ENCODE results near the gene ADGRB3.

The ADGRB3 gene

DNA sequence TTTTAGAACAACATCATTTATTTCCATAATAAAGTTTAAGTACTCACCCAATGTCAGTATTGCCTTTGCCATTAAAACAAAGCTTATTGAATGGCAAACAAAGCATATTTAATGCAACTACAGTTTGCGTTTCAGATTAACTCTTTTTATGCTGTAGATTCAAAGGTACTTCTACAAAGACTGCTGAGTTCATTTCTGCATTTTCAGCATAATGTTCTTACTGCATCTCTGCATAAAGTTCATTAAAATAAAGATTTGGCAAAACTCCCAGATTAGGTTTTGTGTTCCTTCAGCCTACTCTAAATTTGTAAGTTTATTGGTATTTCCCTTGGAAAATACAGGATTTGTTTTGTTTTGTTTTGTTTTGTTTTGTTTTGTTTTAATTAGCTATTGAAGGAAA lies 359.4 kb downstream of the ADGRB3 start:
- TF ChIP-seq GATA3 (IDR thresholded peaks at IDR 0.05; ENCODE audit: low read depth, low read length) (no peak), GATA2 (IDR thresholded peaks at IDR 0.05; ENCODE audit: low read depth, low read length) (no peak)

DNA sequence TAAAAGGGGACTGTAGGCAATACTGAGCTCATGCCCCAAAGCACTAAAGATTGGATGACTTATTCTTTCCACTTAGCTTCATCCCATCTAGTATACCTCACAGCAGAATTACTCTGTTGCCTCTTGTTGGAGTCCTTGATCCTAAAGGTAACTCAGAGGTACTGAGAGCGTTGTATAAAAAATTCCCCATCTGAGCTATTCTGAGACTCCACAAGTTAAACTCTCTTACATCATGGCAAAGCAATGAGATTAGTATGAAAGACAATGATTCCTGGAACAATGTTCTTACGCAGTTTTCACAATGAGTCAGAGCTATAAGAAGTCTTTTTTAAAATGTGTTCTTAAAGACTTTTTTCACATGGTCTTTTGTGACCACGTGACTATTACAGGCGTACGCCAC lies 370.1 kb downstream of the ADGRB3 start:
- no peak for TF ChIP-seq GATA3 (IDR thresholded peaks at IDR 0.05; ENCODE audit: low read depth, low read length)
- TF ChIP-seq GATA2 (IDR thresholded peaks at IDR 0.05; ENCODE audit: low read depth, low read length): no peak

DNA sequence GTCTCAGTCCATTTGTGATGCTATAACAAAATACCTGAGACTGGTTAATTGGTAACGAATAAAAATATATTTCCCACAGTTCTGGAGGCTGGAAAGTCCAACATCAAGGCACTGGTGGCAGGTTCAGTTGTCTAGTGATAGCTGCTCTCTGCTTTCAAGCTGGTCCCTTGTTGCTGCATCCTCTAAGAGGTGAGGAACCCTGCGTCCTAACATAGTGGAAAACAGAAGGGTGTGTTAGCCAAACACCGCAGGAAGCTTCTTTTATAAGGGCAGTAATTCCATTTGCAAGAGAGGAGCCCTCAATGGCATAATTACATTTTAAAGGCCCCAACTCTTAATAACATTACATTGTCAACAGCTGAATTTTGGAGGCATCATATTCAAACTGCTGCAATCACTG lies 372.7 kb downstream of the ADGRB3 start:
- TF ChIP-seq GATA3 (IDR thresholded peaks at IDR 0.05; ENCODE audit: low read depth, low read length) (no peak), GATA2 (IDR thresholded peaks at IDR 0.05; ENCODE audit: low read depth, low read length) (no peak)

DNA sequence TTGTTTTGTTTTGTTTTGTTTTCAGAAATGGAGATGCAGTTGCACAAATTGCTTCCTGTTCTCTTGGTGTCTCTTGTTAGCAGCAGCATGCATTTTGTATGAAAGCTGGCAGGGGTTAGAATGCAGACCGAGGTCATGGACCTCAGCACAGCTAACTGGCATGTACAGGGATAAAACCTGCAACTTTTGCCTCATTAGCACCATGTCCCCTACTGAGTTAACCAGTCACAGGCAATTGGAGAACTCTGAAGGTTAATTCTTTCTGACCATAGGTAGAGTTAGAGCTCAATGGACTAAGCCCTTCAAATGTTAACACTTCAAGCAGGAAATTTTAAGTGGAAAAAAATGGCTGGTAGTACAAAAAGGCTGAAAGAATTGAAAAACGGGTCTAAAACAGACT lies 377.1 kb downstream of the ADGRB3 start:
- TF ChIP-seq GATA2 (IDR thresholded peaks at IDR 0.05; ENCODE audit: low read depth, low read length): no peak
- TF ChIP-seq GATA3 (IDR thresholded peaks at IDR 0.05; ENCODE audit: low read depth, low read length): no peak

DNA sequence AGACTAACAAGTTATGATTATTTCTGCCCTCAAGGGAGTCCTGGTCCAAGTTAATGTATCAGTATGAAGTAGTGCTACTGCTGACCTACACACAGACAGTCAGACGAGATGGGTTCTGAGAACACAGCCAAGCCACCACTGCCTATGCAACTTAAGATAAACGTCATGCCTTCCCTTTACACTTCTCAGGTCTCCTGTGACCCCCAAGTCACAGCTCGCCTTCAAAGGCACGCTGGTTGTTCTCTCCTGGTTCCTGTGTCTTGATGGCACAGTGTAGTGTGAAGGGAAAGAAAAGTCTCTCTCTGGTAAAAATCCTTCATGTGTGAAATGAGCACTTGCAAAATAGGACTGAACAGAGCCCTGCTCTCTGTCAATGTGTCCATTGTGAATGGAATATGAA lies 377.8 kb downstream of the ADGRB3 start:
- TF ChIP-seq GATA2 (IDR thresholded peaks at IDR 0.05; ENCODE audit: low read depth, low read length) (no peak), GATA3 (IDR thresholded peaks at IDR 0.05; ENCODE audit: low read depth, low read length) (no peak)

DNA sequence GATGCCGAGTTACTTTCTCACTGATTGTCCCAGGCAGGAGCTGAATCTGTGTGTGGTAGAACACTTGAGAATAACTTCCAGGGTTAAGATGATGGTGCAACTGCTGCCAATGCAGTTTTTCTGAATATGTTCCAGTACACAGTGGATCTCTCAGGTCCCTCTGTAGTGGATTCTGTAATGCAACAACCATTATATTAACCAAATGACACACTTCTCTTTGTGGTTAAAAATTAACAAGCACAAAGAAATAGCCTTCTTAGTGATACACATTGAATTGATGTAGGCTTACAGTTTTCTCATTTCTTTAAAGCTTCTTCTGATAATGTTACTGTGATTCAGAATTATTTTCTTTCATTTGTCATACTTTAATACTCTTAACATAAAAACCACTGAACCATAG lies 383.8 kb downstream of the ADGRB3 start:
- TF ChIP-seq GATA2 (IDR thresholded peaks at IDR 0.05; ENCODE audit: low read depth, low read length): no peak
- no peak for TF ChIP-seq GATA3 (IDR thresholded peaks at IDR 0.05; ENCODE audit: low read depth, low read length)

DNA sequence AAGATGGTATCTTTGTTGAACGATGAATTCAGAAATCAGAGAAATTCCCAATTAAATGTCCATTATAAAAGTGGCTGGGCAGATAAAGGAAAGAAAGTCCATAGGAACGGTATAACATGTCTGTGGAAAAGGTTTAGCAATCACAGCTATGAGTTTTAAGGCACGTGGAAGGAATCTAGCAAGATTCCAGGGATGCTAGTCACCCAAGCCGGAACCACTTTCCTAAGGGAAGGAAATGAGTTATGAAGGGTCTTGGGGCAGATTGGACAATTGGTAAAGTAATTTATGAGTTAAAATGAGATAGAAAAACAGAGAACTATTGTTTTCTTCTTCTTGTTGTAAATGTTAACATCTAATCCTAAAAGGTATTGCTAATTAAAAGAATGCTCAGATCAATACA lies 384.8 kb downstream of the ADGRB3 start:
- TF ChIP-seq GATA3 (IDR thresholded peaks at IDR 0.05; ENCODE audit: low read depth, low read length): no peak
- TF ChIP-seq GATA2 (IDR thresholded peaks at IDR 0.05; ENCODE audit: low read depth, low read length): no peak

DNA sequence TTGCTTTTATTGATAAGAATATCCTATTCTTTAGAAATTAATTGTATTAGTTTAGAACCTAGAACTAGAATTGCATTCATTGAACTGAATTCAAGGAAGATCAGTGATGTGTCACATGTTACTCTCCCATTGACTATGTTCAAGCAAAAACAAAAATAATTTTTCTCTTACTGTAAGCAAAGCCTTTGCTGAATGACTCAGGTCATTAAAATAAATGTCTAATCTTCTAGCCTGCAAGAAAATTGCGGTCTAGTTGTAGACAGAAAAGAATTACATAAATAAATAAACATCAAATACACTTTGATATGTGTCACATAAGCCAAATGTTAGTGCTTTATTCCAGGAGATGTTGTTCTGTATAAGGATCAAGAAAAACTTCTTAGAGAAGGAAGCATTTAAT lies 387.9 kb downstream of the ADGRB3 start:
- TF ChIP-seq GATA3 (IDR thresholded peaks at IDR 0.05; ENCODE audit: low read depth, low read length): no peak

DNA sequence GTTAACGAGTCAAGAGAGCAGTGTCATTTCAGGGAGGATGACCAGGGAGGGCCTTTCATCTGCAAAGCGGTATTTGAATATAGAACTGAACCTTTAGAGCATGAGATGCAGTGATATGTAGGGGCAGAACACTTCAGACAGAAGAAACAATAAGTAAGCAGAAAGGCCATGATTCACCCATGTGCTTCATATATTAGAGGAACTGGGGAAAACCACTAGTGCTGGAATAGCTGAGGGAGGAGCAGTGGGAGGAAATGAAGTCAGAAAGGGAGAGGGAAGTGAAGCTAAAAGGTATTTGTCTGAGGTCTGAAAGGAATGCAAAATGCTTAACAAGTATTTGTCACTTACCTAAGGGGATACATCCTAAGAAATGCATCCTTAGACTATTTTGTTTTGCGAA lies 391.2 kb downstream of the ADGRB3 start:
- TF ChIP-seq GATA3 (IDR thresholded peaks at IDR 0.05; ENCODE audit: low read depth, low read length): no peak
- no peak for TF ChIP-seq GATA2 (IDR thresholded peaks at IDR 0.05; ENCODE audit: low read depth, low read length)

DNA sequence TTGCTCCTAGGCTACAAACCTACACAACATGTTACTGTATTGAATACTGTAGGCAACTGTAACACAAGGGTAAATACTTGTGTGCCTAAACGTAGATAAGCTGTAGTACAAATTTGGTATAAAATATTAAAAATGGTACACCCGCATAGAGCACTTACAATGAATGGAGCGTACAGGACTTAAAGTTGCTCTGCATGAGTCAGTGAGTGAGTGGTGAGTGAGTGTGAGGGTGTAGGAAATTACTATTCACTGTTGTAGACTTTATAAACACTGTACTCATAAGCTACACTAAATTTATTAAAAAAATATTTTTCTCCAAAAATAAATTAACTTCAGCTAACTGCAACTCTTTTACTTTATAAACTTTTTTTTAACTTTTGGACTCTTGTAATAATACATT lies 391.6 kb downstream of the ADGRB3 start:
- TF ChIP-seq GATA3 (IDR thresholded peaks at IDR 0.05; ENCODE audit: low read depth, low read length) (no peak), GATA2 (IDR thresholded peaks at IDR 0.05; ENCODE audit: low read depth, low read length) (no peak)

DNA sequence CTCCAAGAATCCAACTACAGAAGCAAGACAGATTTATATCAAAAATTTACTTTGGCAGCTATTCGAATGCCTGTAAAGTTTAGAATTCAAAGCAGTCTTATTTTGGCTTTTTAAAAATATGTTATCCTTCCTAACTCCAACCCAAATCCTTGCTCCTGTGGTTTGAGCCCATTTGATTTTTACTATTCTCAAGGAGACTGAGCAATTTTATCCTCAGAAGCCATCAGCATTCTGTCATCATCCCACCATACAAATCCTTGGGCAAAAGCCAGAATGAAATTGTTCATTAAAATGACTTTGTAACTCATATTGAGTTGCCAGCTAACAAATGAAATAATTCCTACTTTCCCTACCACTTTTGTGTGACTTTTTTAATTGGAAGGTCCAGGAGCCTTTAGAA lies 392.8 kb downstream of the ADGRB3 start:
- TF ChIP-seq GATA2 (IDR thresholded peaks at IDR 0.05; ENCODE audit: low read depth, low read length) (no peak), GATA3 (IDR thresholded peaks at IDR 0.05; ENCODE audit: low read depth, low read length) (no peak)

DNA sequence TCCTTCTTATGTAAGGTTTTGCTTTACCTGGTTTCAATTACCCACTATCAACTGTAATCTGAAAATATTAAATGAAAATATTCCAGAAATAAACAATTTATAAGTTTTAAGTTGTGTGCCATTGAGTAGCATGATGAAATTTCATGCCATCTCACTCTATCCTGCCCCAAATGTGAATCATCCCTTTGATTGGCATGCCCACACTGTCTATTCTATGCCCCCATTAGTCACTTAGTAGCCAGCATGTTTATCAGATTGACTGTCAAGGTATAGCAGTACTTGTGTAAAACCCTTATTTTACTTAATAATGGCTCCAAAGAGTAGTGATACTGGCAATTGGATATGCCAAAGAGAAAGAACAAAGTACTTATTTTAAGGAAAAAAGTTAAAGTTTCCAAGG lies 403.8 kb downstream of the ADGRB3 start:
- TF ChIP-seq GATA3 (IDR thresholded peaks at IDR 0.05; ENCODE audit: low read depth, low read length): no peak
- TF ChIP-seq GATA2 (IDR thresholded peaks at IDR 0.05; ENCODE audit: low read depth, low read length): no peak

DNA sequence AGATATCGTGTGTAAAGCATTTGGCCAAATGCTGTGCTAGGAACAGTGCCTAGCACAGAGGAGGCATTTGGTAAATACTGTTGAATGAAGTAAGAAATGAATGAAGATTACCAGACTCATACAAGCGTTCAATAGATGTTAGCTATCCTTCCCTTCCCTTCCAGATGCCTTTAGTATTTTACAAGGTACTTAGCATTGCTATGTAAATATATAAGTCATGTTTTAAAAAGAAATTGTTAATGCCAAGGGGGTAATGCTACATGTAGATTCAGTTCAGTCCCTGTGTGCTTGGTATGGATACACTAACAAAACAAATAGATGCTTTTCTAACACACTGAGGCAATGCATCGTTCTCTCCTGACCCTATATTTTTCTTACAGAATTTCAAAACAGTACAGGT lies 407.2 kb downstream of the ADGRB3 start:
- TF ChIP-seq GATA3 (IDR thresholded peaks at IDR 0.05; ENCODE audit: low read depth, low read length): no peak
- TF ChIP-seq GATA2 (IDR thresholded peaks at IDR 0.05; ENCODE audit: low read depth, low read length): no peak

DNA sequence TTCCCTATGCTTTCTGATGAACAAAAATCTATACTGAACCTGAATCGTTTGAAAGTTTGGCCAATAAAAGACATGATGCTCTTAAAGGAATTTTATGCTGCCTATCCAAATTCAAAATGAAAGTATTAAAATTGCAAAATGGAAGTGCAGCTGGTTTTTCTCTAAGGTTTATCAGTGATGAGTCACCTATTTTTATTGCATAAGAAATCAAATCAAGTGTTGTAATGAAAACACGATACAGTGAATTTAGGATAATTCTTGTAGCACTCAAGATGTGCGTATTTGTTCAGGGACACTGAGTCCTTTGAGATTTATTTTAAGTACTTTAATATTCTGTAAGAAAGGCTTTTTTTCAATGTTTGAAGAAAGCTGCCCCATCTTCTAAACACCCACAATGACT lies 409.5 kb downstream of the ADGRB3 start:
- TF ChIP-seq GATA3 (IDR thresholded peaks at IDR 0.05; ENCODE audit: low read depth, low read length) (no peak), GATA2 (IDR thresholded peaks at IDR 0.05; ENCODE audit: low read depth, low read length) (no peak)

DNA sequence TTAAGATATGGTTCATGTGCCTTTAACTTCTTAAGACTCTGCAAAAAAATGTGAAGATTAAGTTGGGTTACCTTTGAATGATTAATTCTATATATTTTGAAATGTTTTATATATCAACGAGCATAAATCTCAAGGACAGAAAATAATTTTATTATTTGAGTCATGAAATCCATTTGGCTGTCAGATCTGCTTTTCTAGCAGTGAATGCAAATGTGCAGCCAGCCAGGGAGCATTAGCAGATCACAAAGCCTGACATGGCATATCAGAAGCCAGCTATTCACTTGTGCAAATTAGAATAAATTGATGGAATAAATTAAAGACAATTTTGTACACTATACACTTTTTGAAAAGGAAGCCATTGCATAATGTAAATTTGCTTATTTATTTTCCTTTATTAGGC lies 424.3 kb downstream of the ADGRB3 start:
- no peak for TF ChIP-seq GATA3 (IDR thresholded peaks at IDR 0.05; ENCODE audit: low read depth, low read length)
- no peak for TF ChIP-seq GATA2 (IDR thresholded peaks at IDR 0.05; ENCODE audit: low read depth, low read length)

DNA sequence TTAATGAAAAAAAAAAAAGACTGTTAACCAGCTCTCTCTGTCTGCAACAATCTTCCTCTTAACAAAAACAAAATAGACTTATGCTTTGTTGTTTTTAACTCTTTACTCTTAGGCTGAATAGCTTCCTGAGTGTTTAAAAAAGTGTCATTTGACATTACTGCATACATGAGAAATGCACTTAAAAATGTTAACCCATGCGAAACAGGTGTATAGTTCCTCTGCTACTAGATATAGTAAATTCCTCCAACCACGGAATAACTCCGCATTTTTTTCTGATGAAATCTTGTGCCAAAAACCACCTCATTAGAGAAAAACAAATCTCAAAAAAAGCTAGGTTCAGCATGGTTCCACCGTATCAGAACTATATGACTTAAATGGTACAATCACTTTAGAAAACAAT lies 426.0 kb downstream of the ADGRB3 start:
- no peak for TF ChIP-seq GATA3 (IDR thresholded peaks at IDR 0.05; ENCODE audit: low read depth, low read length)
- TF ChIP-seq GATA2 (IDR thresholded peaks at IDR 0.05; ENCODE audit: low read depth, low read length): no peak

Measured in SH-SY5Y (cell line).